ENCODE measurements around the gene TEKT3.

The TEKT3 gene

GRCh38 chr17:15263680-15264079, 77.7 kb downstream of the TEKT3 start:
- DNase-seq = no peak

GRCh38 chr17:15263206-15263579, 78.2 kb downstream of the TEKT3 start:
- DNase-seq = no peak

GRCh38 chr17:15262291-15263205, 78.8 kb downstream of the TEKT3 start:
- DNase-seq = peak in 1 of 2 experiments; percentile 30

- DNase-seq = no peak
These were observed 79.6 kb downstream of the TEKT3 start for GRCh38 chr17:15261802-15262290.

DNA sequence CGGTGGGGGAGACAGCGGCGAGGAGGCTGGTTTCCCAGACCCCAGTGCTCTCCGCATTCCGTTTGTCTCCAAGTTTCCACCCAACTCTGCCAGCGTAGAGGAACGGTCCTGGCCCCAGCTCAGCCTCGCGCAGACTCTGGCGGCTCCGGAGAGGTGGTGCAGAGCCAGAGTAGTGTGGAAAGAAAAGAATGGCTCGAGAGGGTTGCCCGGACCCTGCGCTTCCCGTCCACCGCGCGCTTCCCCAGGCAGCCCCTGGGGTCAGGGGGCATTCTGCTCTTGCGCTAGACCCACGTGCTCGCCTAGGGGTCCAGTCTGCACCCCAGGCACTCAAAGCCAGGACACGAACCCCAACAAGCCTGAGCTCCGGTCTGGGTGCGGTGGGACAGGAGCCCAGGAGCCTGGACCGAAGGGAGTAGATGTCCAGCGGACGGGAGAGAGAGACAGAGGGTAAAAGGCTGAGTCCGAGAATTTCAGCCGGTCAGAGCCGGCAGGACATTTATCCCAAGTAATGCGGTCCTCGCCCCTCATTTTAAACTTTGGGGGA, 80.1 kb downstream of the TEKT3 start:
- DNase-seq = peak in 1 of 2 experiments; percentile 41

- peak in 1 of 2 experiments; percentile 77 for DNase-seq
These were observed 80.8 kb downstream of the TEKT3 start for GRCh38 chr17:15260376-15261257.

DNA sequence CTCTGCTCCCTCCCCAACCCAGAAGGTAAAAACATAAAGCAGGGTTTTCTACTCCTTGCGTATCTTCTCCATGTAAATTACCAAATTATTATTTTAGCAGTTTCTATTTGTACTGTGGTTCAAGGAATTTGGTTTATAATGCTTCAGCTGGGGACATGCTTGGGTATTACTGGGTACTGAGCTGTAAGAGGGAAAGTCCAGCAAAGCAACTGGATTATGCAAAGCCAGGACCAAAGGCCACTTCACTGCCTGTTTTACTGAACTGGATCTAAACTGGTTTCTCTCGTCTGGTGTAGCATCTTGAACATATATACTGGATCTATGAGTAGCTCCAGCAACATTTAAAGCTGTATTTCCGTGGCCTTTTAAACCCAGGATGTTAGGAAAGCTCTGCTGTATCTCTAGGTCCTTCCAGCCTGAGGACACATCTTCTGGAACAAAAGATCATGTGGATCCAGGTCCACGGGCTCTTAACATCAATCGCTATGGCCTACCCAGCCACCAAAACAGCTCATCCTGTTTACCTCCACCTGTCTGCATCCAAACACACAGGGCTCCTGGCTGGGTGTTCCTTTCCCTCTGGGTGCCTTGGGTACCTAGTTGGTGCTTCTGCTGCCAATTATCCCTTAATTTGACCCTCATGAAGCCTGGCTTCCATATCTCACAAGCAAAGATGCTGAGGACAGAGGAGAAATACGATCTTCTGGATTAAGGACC, 83.4 kb downstream of the TEKT3 start:
- DNase-seq = no peak

- peak in 1 of 2 experiments; percentile 79 for DNase-seq
These were observed 84.1 kb downstream of the TEKT3 start for GRCh38 chr17:15257258-15257788.

DNA sequence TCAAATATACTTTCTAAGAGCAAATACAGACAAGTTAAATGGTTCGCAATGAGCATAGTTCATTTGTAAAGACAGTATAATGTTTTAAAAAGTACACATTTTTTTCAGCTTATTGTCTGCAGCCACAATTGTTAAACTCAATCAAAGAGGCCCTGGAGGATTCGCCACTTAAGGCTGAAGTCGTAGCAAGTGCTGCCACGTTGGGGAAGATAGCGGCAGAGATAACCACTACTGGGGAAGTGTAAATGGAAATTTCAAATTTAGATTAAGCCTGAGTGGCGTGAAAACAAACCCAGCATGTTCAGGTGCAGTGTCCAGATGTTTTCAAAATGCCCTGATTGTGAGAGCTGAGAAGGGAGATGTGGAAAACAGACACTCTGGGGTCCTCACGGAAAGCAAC, 84.7 kb downstream of the TEKT3 start:
- DNase-seq = no peak

- DNase-seq = no peak
These were observed 85.5 kb downstream of the TEKT3 start for GRCh38 chr17:15255713-15256454.

Data from NCI-H526 (cell line).